ENCODE results near the gene VSIG8. TPM values are rescaled to one million over a fixed set of nuclear protein-coding genes. Genes with fewer than 3 reads are reported as not detected.

The VSIG8 gene
- total and polyA plus RNA-seq, 2 of the 8 experiments (the other 6 are each of a cell fraction or from before 2014, with no cell fraction given), result not detected

DNA sequence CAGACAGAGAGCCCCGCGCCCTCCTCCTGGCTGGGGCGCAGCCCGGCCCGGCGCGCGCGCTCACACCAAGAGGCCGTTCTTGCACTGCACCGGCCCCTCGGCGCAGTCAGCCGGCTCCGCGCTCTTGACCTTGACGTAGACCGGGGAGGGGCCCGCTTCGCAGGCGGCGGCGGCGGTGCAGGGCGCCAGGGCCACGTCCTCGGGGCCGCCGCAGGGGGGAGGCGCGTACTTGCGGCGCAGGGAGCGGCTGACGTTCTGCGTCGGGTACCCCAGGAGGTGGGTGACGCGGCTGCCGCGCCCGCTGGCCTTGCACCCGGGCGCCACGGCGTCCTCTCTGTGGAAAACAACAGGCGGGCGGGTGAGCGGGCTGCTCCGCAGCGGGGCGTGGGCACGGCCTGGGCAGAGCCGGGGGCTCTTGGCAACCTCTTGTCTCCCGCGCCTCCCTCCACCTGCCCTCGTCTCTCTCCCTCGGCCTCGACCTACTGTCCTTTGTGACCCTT is 7.7 kb downstream of the VSIG8 start (continued):
- TF ChIP-seq CEBPB (IDR thresholded peaks at IDR 0.05; ENCODE audit: low read depth, low read length), result no peak
- TF ChIP-seq, protein P1, sequence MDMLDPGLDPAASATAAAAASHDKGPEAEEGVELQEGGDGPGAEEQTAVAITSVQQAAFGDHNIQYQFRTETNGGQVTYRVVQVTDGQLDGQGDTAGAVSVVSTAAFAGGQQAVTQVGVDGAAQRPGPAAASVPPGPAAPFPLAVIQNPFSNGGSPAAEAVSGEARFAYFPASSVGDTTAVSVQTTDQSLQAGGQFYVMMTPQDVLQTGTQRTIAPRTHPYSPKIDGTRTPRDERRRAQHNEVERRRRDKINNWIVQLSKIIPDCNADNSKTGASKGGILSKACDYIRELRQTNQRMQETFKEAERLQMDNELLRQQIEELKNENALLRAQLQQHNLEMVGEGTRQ (IDR thresholded peaks at IDR 0.05; ENCODE audit: low read length), result no peak
- no peak for TF ChIP-seq PHF8 (conservative IDR thresholded peaks at IDR 0.05; ENCODE audit: low read depth, low read length)
- TF ChIP-seq, protein P2, sequence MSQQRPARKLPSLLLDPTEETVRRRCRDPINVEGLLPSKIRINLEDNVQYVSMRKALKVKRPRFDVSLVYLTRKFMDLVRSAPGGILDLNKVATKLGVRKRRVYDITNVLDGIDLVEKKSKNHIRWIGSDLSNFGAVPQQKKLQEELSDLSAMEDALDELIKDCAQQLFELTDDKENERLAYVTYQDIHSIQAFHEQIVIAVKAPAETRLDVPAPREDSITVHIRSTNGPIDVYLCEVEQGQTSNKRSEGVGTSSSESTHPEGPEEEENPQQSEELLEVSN (IDR thresholded peaks at IDR 0.05), result no peak
- no peak for TF ChIP-seq BRCA1 (IDR thresholded peaks at IDR 0.05; ENCODE audit: low read depth, low read length)
- no peak for TF ChIP-seq CBX8 (IDR thresholded peaks at IDR 0.05; ENCODE audit: borderline replicate concordance, low read depth, low read length)
- TF ChIP-seq SP2 (IDR thresholded peaks at IDR 0.05; ENCODE audit: low read length), result no peak
- no peak for TF ChIP-seq SP1 (IDR thresholded peaks at IDR 0.05; ENCODE audit: low read depth, low read length)
- TF ChIP-seq EZH2 (IDR thresholded peaks at IDR 0.05; ENCODE audit: low read depth, low read length, severe bottlenecking), result peak; percentile 66
- TF ChIP-seq, protein P3, sequence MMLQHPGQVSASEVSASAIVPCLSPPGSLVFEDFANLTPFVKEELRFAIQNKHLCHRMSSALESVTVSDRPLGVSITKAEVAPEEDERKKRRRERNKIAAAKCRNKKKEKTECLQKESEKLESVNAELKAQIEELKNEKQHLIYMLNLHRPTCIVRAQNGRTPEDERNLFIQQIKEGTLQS (IDR thresholded peaks at IDR 0.05; ENCODE audit: insufficient read depth, low read depth, low read length), result no peak
- no peak for TF ChIP-seq RXRA (IDR thresholded peaks at IDR 0.05; ENCODE audit: insufficient read depth, low read depth, low read length)
- no peak for TF ChIP-seq POLR2A (IDR thresholded peaks at IDR 0.05; ENCODE audit: control extremely low read depth in 1 of 2, low read depth in 2 of 2, low read length in 2 of 2)
- TF ChIP-seq TAF1 (IDR thresholded peaks at IDR 0.05; ENCODE audit: low read depth, low read length), result no peak
- no peak for TF ChIP-seq POLR2AphosphoS5 (IDR thresholded peaks at IDR 0.05; ENCODE audit: low read depth, low read length)
- no peak for TF ChIP-seq BACH1 (IDR thresholded peaks at IDR 0.05; ENCODE audit: low read length)
- TF ChIP-seq CHD2 (IDR thresholded peaks at IDR 0.05; ENCODE audit: low read length), result no peak
